Activated CD4-positive, alpha-beta T cell treated with anti-CD3 and anti-CD28 coated beads, Interleukin-2, Interleukin-4, amounts not matched to agents 100 ng/mL and 50 ng/mL, durations not matched to agents 16 hours and 8 hours (primary cell): ENCODE measurements around the gene LARGE1.

Source experiments
- DNase-seq: peaks from one replicate; pipeline ENCODE4 v3.0.0-alpha.2; 2020; ENCODE audit warnings: low spot score

The LARGE1 gene

DNA sequence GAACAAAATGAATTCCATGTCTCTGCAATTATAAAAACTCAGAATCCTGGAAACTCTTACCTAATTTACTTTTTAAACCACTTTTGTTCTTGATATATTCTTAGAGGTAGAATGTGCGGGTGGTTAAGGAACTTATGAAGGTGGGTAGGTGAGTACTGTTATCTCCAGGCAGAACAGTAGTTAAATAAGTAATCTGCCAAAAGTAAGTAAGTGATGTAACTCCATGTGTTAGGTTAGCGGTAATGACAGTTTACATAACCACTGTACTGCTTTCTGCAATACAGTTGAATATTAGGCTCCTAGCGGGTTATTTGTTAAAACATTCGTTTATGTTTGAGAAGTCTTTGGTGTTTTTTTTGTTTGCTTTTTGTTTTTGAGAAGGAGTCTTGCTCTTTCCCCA, 7.1 kb downstream of the LARGE1 start:
- DNase-seq = no peak

DNA sequence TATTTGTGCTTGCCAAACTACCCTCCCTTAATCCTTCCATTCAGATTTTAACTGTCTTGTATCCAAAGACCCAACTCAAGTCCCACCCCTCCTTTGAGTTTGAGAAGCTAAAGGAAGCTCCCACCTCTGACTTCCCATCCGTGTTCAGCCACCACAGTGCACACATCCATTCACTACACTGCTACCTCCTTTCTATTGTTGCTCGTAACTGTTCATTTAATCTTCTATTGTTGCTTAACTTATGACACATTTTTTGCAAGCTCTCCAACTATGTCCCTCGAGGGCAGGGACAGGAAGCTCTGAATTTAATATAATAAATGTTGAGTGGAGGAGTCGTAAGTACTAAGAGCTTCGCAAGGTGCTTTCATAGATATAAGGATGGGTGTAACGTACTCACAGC, 10.4 kb downstream of the LARGE1 start:
- DNase-seq = no peak

DNA sequence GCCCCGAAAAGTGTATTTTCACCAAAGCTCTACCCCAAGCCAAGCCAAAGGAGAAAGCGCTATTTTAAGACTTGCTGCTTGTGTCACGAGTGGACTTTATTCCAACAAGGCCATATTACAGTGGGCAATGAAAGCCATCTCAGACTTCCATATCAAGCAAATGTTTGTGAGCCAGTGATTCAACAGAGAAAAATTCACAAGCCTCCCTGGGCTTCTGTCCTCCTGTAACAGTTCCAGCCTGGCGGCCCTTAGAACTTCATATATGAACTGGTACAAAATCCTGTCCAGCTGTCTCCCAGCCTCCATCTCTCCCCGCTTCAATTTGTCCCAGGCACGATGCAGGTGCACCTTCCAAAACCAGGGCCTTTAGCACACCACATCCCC, 11.2 kb downstream of the LARGE1 start:
- no peak for DNase-seq

DNA sequence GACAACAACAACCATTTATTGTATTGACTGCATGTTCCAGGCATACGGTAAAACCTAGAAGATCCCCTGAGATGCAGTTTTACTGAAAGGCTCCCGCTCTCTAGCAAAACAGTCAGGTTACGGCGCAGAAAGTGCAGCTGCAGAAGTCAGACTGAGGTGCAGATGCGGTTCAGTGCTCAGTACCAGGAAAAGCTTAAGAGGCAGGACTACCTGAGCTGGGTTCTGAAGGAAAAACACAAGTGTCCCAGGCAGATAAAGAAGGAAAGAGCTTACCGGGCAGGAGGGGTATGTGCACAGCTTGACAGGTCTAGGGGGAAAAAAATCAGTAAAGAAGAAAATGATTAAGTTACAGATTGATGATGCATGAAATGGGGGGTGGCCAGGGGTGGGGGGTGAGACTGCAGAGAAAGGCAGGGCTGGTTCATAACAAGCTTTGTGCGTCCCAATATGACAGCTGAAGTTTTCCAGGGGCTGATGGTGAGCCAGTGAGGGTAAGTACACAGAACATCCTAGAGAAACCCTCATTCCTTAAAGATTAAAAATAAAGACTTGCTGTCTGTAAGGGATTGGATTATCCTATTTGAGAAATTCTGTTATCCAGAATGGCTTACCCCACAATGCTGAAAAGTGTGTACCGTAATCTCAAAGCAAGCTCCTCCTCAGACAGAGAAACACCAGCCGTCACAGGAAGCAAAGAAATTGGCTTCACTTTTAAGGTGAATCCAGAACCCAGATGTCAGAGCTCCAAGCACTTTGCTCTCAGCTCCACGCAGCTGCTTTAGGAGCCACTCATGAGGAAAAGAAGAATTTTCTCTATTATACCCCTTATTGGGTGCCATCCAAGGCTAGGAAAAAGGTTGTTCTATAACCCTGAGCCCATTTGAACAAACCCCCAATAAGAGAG, 11.9 kb downstream of the LARGE1 start:
- DNase-seq = no peak

DNA sequence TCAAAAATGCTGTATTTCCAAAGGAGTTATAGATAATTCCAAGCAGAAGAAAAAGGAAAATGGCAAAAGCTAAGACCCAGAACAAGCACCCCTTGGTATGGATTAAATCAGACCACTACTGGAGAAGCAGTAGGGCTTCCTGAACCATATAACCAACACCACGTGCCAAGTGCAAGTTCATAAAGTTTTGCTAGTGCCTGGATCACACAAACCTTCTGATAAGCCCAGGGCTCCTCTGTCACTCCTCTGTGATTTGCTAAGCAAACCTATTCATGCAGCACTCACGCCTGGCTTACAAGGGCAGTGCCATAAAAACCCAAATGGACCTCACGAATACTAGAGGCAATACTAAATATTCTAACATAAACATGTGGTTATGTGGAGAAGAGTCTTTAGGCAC, 13.3 kb downstream of the LARGE1 start:
- no peak for DNase-seq

DNA sequence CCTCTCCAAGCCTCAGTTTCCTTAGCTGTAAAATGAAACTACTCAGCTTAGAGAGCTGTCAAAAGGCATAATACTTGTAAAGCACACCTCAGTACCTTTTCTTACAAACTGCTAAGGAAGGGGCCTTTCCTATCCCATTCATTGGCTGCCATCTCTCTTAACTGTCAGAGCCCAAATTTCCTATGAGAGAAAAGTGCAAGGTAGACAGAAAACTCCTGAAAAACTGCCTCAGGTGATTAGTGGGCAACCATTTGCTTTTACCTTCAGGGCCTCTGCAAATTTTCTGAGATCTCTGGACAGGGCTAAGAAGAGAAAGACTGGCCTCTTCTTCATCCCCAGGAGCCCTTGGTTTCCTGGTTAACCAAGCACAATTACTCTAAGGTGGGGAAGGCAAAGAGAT, 13.8 kb downstream of the LARGE1 start:
- DNase-seq = no peak

DNA sequence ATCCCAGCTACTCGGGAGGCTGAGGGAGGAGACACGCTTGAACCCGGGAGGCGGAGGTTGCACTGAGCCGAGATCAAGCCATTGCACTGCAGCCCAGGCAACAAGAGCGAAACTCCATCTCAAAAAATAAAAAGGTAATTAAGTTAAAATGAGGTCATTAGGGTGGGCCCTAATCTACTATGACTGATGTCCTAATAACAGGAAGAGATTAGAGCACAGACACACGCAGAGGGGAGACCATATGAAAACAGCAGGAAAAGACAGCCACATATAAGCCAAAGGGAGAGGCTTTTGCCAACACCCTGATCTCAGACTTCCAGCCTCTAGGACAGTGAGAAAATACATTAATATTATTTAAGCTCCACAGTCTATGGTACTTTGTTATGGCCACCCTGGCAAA, 17.3 kb downstream of the LARGE1 start:
- DNase-seq = no peak

DNA sequence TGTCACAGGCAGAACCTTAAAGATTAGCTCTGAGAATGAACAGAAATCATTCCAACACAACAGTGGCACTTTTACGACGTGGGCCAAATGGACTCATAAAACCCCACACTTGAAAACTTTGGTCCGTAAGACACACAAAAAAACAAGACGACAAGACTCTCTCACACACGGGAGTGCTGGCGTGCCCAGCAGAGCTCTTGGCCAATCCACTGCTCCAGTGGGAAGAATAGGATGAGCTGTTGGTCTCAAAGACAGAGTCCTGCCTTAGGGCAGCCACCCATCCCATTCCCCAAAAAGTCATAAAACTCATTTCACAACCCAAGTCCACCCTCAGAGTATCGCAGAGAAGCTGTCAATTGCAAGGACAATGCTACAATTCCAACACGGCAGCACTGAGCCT, 18.2 kb downstream of the LARGE1 start:
- no peak for DNase-seq

DNA sequence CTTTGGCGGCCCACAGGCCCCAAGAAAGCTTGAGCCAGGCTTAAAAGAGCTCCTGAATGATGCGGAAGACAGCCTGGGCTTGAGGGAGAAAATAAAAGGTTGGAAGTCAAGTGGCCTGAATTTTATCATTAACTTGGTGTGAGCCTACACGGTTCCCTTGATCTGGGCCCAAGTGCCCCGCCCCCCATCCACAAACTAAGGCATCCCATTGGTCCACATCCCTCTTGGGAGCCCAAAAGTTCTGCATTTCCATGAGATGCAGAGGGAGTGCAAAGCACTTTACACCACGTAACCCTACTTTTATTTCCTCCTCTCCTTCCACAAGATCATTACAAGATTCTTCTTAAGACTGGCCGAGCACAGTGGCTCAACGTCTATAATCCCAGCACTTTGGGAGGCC, 22.2 kb downstream of the LARGE1 start:
- DNase-seq = no peak

DNA sequence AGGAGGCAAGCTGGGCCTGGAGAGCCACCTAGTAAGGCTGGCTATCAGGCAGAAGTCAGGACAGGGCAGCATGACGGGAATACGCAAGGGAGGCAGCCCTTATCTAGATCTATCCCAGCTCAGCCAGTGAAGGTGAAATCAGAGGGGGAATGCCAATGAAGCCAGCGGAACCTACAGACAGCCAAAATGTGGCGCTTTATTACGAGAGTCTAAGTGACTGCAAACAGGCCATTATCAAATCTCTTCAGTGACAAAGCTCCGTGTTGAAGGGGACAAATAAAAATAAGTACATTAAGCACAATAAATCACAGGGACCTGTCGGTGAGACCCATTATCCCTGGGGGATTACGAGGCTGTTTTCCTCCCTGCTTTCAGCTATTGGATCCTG, 22.8 kb downstream of the LARGE1 start:
- DNase-seq = no peak

DNA sequence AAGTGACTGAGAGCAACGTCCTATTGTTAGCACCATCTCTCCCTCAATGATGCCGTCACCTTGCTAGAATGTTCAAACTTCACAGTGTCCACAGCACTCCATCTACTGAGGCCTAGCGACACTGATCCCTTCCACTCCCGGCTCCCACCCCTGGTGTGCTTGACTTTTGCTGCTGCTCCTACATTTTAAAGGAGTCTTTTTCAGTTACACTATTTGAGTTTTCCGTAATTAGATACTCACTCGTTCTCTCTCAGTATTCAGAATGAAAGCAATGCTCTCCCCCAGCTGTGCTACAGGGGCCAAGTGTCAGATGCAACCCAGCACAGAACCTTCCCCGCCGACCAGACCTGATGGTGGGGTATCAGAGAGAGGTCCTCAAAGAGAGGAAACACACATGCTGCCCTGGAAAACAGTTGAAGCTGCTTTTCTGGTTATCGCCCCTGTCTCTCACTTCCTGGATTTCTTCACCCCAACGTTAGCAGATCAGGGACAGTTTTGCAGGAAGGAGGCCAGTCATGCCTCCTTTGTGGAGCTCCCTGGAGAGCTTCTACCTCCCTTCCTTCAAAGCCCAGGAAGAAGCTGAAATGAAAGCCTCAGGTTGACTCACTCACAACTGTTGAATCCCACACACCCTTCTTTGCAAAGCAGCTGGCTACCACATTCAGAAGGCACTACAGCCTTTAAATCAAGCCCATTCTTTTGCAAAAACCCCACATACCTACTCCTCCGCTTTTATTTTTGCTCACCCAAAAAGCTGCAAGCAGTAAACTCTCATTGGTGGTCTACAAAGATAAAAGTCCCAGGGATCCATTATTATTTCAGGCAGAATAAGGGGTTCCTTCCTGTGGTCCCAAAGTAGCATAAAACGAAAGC, 23.5 kb downstream of the LARGE1 start:
- no peak for DNase-seq

DNA sequence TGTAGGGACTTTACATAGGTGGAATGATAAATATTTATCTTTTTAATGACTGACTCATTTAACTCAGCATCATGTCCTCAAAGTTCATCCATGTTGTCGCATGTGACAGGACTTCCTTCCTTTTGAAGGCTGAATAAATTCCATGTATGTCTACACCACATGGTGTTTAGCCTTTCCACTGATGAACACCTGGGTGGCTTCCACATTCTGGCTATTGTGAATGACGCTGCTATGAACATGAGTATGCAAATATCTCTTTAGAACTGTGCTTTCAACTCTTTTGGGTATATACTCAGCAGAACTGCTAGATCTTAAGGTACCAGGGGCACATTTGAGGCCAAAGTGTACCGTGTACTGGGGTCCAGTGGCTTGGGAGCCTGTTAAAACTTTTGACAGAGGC, 24.1 kb downstream of the LARGE1 start:
- DNase-seq = no peak

DNA sequence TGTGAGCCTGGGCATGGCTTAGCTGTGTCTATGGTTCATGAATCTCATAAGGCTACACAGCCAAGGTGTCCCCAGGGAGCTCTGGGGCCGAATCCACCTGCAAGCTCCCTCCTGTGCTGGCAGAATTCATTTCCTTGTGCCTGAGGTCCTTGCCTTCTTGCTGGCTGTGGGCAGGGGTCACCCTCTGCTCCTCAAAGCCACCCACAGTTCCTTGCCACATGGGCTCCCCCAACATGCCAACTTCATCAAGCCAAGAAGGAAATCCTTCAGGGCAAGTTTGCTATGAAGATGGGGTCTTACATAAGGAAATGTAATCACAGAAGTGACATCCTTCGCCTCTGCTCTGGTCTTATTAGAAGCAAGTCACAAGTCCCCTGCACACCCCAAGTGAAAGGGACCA, 24.8 kb downstream of the LARGE1 start:
- no peak for DNase-seq

DNA sequence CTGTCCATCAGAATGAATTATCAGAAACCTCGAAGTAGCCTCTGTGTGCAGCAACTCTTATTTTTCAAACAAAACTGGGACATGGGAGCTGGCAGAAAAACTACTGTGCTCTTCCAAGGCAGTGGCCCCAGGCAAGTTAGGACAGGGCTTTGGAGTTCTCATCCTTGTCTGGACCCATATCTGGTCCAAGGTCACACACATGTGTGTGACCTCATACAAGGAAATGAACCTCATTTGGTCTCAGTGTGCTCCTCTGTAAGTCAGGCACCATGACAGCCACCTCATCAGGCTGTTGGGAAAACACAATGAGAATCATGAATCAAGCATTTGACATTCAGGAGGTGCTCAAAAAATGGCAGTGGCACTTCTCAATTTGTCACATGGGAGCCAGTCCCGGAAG, 25.8 kb downstream of the LARGE1 start:
- DNase-seq = no peak

DNA sequence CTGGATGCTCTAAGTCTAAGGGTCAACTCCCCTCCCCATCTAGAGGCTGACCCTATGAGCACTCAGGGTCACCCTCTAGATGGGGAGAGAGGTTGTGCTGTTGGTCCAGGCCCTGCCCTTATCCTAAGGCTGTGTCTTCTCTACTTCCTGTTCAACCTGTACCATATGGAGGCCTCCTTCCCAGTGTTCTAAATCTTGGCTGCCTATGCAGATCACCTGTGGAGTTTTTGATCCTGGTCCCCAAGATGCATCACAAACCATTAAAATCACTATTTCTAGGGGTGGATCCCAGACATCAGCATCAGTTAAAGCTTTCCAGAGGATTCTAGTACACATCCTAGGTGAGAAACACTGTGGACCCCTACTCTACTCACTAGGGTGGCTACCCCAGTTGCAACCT, 26.2 kb downstream of the LARGE1 start:
- no peak for DNase-seq

DNA sequence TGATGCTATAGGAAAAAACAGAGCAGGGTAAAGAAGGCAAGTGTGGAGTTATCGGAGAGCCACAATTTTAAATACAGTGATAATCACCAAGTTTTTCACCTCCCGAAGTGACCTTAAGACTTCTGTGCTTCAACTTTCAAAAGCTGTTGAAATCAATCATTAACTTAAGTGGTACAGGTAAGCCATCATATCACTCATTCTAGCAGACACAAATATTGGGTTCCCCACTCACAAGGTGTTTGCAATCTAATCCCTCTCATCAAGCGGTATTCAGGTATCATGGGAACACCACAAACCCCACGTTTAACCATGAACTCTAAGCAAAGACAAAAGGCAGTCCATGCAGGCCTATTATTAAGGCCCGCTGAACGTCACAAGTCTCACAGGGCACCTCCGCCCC, 26.8 kb downstream of the LARGE1 start:
- DNase-seq = no peak

DNA sequence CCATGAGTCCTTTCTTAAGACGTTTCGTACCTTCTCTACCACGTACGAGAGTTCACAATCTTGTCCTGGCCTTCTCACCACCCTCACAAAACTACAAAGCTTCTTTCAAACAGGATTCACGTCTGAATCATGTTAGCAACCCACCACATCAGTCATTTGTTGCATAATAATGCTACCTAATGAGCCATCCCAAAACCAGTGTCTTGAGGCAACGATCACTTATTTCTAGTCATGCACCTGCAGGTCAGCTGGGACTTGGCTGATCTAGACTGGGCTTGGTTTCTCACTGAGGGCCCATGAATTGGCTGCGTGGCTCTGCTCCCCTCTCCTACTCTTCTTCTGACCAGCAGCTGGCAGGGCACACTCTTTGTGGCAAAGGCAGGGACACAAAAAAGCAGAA, 28.3 kb downstream of the LARGE1 start:
- no peak for DNase-seq

DNA sequence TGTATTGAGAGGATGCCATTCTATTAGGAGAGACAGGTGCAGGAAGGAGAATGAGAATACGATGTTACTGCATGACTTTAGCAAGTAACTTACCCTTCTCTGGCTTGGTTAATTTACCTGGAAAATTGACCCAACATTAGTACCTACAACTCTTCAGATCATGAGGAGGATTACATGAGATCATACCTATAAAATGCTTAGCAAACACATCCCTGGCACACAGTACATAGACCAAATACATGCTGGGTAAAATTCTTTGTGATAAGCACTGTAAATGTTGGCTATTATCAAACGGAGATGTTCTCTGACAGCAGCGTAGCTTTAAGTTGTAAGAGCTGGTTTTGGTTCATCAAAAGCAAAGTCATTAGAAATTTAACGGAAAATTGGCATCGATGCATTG, 28.8 kb downstream of the LARGE1 start:
- DNase-seq = no peak

DNA sequence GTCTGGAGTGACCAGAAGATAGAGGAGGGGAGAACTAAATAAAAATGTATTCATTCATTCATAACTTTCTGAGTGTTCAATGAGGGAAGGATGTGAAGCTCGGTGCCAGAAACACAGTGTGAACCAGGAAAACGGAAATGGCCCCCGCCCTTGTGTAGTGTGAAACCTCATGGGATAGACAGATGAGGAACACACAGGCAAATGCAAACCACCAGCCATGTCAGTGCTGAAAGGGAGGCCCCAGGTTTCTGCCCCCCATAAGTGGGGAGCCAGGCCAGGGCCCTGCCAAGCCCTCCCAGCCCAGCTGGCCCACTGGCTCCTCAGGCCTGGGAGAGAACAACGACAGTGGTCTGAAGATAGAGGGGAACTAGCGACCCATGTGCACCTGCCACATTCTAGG, 30.5 kb downstream of the LARGE1 start:
- no peak for DNase-seq

DNA sequence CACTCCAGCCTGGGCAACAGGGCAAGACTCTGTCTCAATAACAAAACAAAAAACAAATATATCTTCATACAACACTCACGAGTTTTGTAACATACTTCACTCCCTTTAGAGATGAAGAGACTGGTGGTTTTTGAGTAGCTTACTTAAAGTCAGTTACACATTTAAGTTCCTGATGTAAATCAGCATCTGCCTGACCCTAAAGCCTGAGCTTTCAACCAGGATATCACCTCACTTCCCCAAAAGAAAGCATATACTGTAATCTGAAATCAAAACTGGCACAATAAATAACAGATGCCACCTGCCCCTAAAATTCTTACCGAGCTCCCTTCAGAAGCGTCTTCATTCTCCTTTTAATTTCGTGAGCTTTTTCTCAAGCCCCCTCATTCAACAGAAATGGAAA, 31.5 kb downstream of the LARGE1 start:
- DNase-seq = no peak

DNA sequence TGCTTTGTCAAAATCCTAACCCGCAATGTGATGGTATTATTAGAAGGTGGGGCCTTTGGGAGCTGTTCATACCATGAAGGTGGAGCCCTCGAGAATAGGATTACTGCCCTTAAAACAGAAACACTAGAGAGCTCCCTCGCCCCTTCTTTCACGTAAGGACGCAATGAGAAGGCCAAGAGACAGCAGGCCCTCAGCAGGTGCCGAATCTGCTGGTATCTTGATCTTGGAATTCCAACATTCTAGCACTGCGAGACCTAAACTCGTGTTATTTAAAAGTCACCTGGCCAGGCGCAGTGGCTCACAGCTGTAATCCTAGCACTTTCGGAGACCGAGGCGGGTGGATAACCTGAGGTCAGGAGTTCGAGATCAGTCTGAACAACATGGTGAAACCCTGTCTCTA, 33.1 kb downstream of the LARGE1 start:
- no peak for DNase-seq

DNA sequence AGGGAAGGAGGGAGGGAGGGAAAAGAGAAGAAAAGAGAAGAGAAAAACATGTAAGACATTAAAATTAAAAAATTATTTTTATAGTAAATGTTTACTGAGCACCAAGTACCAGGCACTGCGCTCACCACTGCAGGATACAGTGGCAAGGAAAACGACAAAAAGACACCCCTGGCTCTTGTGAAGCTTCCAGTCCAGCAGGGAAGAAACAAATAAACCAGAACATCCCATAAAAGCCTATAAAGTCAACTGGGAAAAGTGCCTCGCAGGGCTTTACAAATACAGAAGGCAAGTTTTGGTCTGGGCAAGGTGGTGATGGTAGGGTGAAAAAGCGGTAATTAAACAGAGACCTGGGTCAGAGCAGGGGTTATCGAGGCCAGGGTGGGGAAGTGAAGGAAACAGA, 33.6 kb downstream of the LARGE1 start:
- no peak for DNase-seq

DNA sequence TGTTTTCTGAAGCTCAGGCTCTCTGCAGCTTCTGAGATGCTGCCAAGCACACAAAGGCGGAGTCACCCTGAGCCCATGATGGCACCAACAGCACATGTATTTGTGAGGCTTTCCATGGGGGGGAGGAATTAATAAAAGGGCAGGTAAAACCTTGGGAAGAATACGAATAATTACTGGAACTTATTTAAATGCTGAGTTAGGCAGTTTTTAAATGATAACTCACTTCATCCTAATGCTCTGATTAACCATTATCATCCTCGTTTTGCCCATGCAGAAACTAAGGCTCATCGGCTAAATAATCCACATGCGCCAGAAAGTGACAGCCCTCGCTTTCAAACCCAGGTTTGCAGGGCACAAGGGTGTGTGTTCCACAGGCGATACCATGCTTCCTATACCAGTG, 35.4 kb downstream of the LARGE1 start:
- no peak for DNase-seq
